ENCODE data around the gene DTX1.

The DTX1 gene

GRCh38 chr12:113091506-113091905, 35.0 kb downstream of the DTX1 start:
- Histone ChIP-seq H3K27ac (ENCODE audit: low read depth, low read length) (no peak overlapping the region), H3K9me3 (ENCODE audit: control insufficient read depth in 5 of 5, low read length in 5 of 5) (no peaks in the 10 kb centered on the region), H3K4me1 (ENCODE audit: control insufficient read depth in 5 of 5, insufficient read depth in 5 of 5, low read length in 5 of 5) (peaks cover 2 to 23% (median 10%) of the 10 kb centered on the region in 5 donors), H3K36me3 (ENCODE audit: control insufficient read depth in 5 of 5, insufficient read depth in 5 of 5, low read length in 5 of 5) (peaks cover 0 to 26% (median 20%) of the 10 kb centered on the region in 5 donors), H3K27me3 (ENCODE audit: control insufficient read depth in 5 of 5, insufficient read depth in 4 of 5, low read length in 5 of 5) (peaks cover 0 to 7% (median 0%) of the 10 kb centered on the region in 5 donors), H3K4me3 (ENCODE audit: low read depth in 1 of 5, low read length in 5 of 5) (no peak overlapping the region), H3K9ac (ENCODE audit: low read length in 5 of 5) (no peak overlapping the region)

- H3K4me3 ChIP-seq (ENCODE audit: low read depth in 1 of 5, low read length in 5 of 5): peak overlapping the region in 2 of 5 donors; percentile 28 to 31
- no peak overlapping the region for H3K27ac ChIP-seq (ENCODE audit: low read depth, low read length)
- H3K4me1 ChIP-seq (ENCODE audit: control insufficient read depth in 5 of 5, insufficient read depth in 5 of 5, low read length in 5 of 5): peaks cover 2 to 28% (median 9%) of the 10 kb centered on the region in 5 donors
- H3K36me3 ChIP-seq (ENCODE audit: control insufficient read depth in 5 of 5, insufficient read depth in 5 of 5, low read length in 5 of 5): peaks cover 0 to 30% (median 27%) of the 10 kb centered on the region in 5 donors
- H3K9ac ChIP-seq (ENCODE audit: low read length in 5 of 5): peak overlapping the region in 2 of 5 donors; percentile 32 to 37
- H3K27me3 ChIP-seq (ENCODE audit: control insufficient read depth in 5 of 5, insufficient read depth in 4 of 5, low read length in 5 of 5): peaks cover 0 to 4% (median 0%) of the 10 kb centered on the region in 5 donors
- no peaks in the 10 kb centered on the region for H3K9me3 ChIP-seq (ENCODE audit: control insufficient read depth in 5 of 5, low read length in 5 of 5)
Observed at GRCh38 chr12:113092607-113093408, 36.3 kb downstream of the DTX1 start.

GRCh38 chr12:113093409-113094101, 37.0 kb downstream of the DTX1 start:
- no peak overlapping the region for H3K27ac ChIP-seq (ENCODE audit: low read depth, low read length)
- peaks cover 0 to 4% (median 0%) of the 10 kb centered on the region in 5 donors for H3K27me3 ChIP-seq (ENCODE audit: control insufficient read depth in 5 of 5, insufficient read depth in 4 of 5, low read length in 5 of 5)
- H3K4me1 ChIP-seq (ENCODE audit: control insufficient read depth in 5 of 5, insufficient read depth in 5 of 5, low read length in 5 of 5): peaks cover 2 to 35% (median 17%) of the 10 kb centered on the region in 5 donors
- H3K9ac ChIP-seq (ENCODE audit: low read length in 5 of 5): no peak overlapping the region
- no peak overlapping the region for H3K4me3 ChIP-seq (ENCODE audit: low read depth in 1 of 5, low read length in 5 of 5)
- peaks cover 0 to 30% (median 23%) of the 10 kb centered on the region in 5 donors for H3K36me3 ChIP-seq (ENCODE audit: control insufficient read depth in 5 of 5, insufficient read depth in 5 of 5, low read length in 5 of 5)
- H3K9me3 ChIP-seq (ENCODE audit: control insufficient read depth in 5 of 5, low read length in 5 of 5): no peaks in the 10 kb centered on the region

- no peak overlapping the region for H3K9ac ChIP-seq (ENCODE audit: low read length in 5 of 5)
- H3K4me1 ChIP-seq (ENCODE audit: control insufficient read depth in 5 of 5, insufficient read depth in 5 of 5, low read length in 5 of 5): peaks cover 0 to 47% (median 23%) of the 10 kb centered on the region in 5 donors
- no peak overlapping the region for H3K27ac ChIP-seq (ENCODE audit: low read depth, low read length)
- H3K9me3 ChIP-seq (ENCODE audit: control insufficient read depth in 5 of 5, low read length in 5 of 5): no peaks in the 10 kb centered on the region
- peaks cover 0 to 30% (median 23%) of the 10 kb centered on the region in 5 donors for H3K36me3 ChIP-seq (ENCODE audit: control insufficient read depth in 5 of 5, insufficient read depth in 5 of 5, low read length in 5 of 5)
- H3K4me3 ChIP-seq (ENCODE audit: low read depth in 1 of 5, low read length in 5 of 5): no peak overlapping the region
- H3K27me3 ChIP-seq (ENCODE audit: control insufficient read depth in 5 of 5, insufficient read depth in 4 of 5, low read length in 5 of 5): peaks cover 0 to 4% (median 0%) of the 10 kb centered on the region in 5 donors
Observed at GRCh38 chr12:113094738-113095137, 38.2 kb downstream of the DTX1 start.

DNA sequence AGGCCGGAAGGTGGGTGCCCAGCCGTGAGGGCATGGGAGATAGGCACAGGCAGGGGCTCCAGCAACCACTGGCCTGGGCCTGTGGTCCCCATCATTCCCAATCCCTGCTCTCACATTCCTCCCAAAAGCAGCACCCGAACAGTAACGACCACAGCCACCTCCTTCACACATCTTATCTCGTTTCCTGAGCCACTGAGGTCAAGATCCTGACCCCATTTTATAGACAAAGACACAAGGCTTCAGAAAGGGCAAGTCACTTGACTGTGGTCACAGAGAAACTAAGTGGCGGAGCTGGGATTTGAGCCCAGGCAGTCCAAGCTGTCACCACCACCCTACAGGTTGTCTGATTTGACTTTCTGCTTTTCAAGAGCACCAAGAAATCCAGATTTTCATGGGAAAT, 38.9 kb downstream of the DTX1 start:
- no peak overlapping the region for H3K9ac ChIP-seq (ENCODE audit: low read length in 5 of 5)
- H3K27ac ChIP-seq (ENCODE audit: low read depth, low read length): no peak overlapping the region
- H3K4me3 ChIP-seq (ENCODE audit: low read depth in 1 of 5, low read length in 5 of 5): no peak overlapping the region
- no peaks in the 10 kb centered on the region for H3K9me3 ChIP-seq (ENCODE audit: control insufficient read depth in 5 of 5, low read length in 5 of 5)
- peaks cover 0 to 29% (median 22%) of the 10 kb centered on the region in 5 donors for H3K36me3 ChIP-seq (ENCODE audit: control insufficient read depth in 5 of 5, insufficient read depth in 5 of 5, low read length in 5 of 5)
- peaks cover 0 to 50% (median 23%) of the 10 kb centered on the region in 5 donors for H3K4me1 ChIP-seq (ENCODE audit: control insufficient read depth in 5 of 5, insufficient read depth in 5 of 5, low read length in 5 of 5)
- peaks cover 0 to 4% (median 0%) of the 10 kb centered on the region in 5 donors for H3K27me3 ChIP-seq (ENCODE audit: control insufficient read depth in 5 of 5, insufficient read depth in 4 of 5, low read length in 5 of 5)

DNA sequence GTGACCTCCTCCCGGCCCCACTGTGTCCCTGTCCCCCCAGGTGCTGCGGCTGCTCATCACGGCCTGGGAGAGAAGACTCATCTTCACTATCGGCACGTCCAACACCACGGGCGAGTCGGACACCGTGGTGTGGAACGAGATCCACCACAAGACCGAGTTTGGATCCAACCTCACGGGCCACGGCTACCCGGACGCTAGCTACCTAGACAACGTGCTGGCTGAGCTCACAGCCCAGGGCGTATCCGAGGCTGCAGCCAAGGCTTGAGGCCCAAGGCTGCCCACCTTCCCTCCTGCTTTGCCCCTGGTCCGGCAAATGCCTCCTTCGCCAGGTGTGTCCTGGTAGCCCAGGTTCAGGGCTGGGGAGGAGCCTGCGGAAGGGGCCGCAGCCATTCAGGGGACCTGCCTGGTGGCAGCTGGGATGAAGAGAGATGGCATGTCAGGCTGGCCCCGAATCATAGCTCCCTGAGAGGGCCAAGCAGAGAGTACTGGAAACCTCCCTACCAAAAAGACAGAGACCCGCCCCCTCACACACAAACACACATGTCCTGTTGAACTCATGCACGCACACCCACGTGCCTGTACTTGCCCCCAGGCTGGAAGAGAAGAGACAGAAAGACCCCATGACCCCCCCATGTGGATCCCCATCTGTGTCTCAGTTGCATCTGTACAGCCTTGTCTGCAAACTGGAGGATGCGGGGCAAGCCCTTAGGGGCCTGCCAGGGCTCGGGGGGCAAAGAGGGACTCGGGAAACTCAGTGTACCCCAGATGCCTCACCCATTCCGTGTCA, 40.3 kb downstream of the DTX1 start:
- no peak overlapping the region for H3K4me3 ChIP-seq (ENCODE audit: low read depth in 1 of 5, low read length in 5 of 5)
- H3K9me3 ChIP-seq (ENCODE audit: control insufficient read depth in 5 of 5, low read length in 5 of 5): no peaks in the 10 kb centered on the region
- H3K9ac ChIP-seq (ENCODE audit: low read length in 5 of 5): no peak overlapping the region
- H3K4me1 ChIP-seq (ENCODE audit: control insufficient read depth in 5 of 5, insufficient read depth in 5 of 5, low read length in 5 of 5): peaks cover 0 to 38% (median 23%) of the 10 kb centered on the region in 5 donors
- peaks cover 0 to 3% (median 0%) of the 10 kb centered on the region in 5 donors for H3K27me3 ChIP-seq (ENCODE audit: control insufficient read depth in 5 of 5, insufficient read depth in 4 of 5, low read length in 5 of 5)
- H3K36me3 ChIP-seq (ENCODE audit: control insufficient read depth in 5 of 5, insufficient read depth in 5 of 5, low read length in 5 of 5): peaks cover 0 to 21% (median 18%) of the 10 kb centered on the region in 5 donors
- H3K27ac ChIP-seq (ENCODE audit: low read depth, low read length): no peak overlapping the region

- H3K9ac ChIP-seq (ENCODE audit: low read length in 5 of 5): no peak overlapping the region
- H3K27me3 ChIP-seq (ENCODE audit: control insufficient read depth in 5 of 5, insufficient read depth in 4 of 5, low read length in 5 of 5): peaks cover 0 to 3% (median 2%) of the 10 kb centered on the region in 5 donors
Observed at GRCh38 chr12:113097716-113098440, 41.3 kb downstream of the DTX1 start.

DNA sequence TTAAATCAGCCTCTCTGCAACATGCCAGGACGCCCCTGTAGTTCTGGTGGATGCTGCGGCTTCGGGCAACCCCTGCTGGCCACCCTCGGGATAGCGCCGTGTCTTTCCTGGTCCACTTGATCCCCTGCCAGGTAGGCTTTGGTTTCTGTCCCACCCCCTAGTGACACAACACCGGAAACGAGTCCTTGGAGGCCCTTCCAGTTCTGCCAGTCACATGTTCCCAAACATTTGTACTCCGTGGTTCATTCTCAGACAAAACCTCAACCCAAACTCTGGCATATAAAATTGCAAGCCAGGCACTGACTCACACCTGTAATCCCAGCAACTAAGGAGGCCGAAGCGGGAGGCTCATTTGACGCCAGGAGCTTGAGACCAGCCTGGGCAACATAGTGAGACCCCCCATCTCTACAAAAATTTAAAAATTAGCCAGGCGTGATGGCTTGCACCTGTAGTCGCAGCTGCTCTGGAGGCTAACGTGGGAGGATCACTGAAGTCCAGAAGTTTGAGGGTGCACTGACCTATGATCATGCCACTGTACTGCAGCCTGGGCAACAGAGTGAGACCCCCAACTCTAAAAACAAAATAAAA, 42.0 kb downstream of the DTX1 start:
- no peak overlapping the region for H3K9ac ChIP-seq (ENCODE audit: low read length in 5 of 5)
- peaks cover 0 to 21% (median 18%) of the 10 kb centered on the region in 5 donors for H3K36me3 ChIP-seq (ENCODE audit: control insufficient read depth in 5 of 5, insufficient read depth in 5 of 5, low read length in 5 of 5)
- H3K9me3 ChIP-seq (ENCODE audit: control insufficient read depth in 5 of 5, low read length in 5 of 5): no peaks in the 10 kb centered on the region
- H3K27me3 ChIP-seq (ENCODE audit: control insufficient read depth in 5 of 5, insufficient read depth in 4 of 5, low read length in 5 of 5): peaks cover under 1 to 3% (median 3%) of the 10 kb centered on the region in 5 donors
- H3K4me3 ChIP-seq (ENCODE audit: low read depth in 1 of 5, low read length in 5 of 5): peak overlapping the region in 1 of 5 donors; percentile 40
- H3K4me1 ChIP-seq (ENCODE audit: control insufficient read depth in 5 of 5, insufficient read depth in 5 of 5, low read length in 5 of 5): peaks cover 0 to 27% (median 16%) of the 10 kb centered on the region in 5 donors
- no peak overlapping the region for H3K27ac ChIP-seq (ENCODE audit: low read depth, low read length)

More at GRCh38 chr12:113097716-113098440, 41.3 kb downstream of the DTX1 start:
- peaks cover 0 to 30% (median 18%) of the 10 kb centered on the region in 5 donors for H3K4me1 ChIP-seq (ENCODE audit: control insufficient read depth in 5 of 5, insufficient read depth in 5 of 5, low read length in 5 of 5)
- H3K36me3 ChIP-seq (ENCODE audit: control insufficient read depth in 5 of 5, insufficient read depth in 5 of 5, low read length in 5 of 5): peaks cover 0 to 21% (median 18%) of the 10 kb centered on the region in 5 donors
- H3K9me3 ChIP-seq (ENCODE audit: control insufficient read depth in 5 of 5, low read length in 5 of 5): no peaks in the 10 kb centered on the region
- peak overlapping the region; percentile 50 for H3K27ac ChIP-seq (ENCODE audit: low read depth, low read length)
- peak overlapping the region in 1 of 5 donors; percentile 40 for H3K4me3 ChIP-seq (ENCODE audit: low read depth in 1 of 5, low read length in 5 of 5)

DNA sequence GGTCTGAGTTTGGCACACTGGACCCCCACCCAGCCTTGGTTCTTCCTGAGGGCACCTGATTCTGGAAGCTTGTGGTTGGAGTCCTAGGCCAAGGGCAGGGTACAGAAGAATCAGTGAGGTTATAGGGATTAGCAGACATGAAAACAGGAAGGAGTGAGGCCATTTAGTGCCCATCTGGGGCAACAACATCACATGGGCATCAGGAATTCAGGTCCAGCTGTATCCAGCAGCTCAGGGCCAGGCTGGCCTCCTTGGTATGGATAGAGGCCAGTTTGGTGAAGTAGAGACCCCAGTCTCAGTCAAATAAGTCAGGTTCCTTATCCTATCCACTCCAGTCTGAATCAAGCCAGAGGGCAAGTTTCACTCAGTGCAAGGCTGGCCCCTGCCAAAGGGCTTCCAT, 42.8 kb downstream of the DTX1 start:
- no peaks in the 10 kb centered on the region for H3K9me3 ChIP-seq (ENCODE audit: control insufficient read depth in 5 of 5, low read length in 5 of 5)
- peaks cover 3 to 9% (median 6%) of the 10 kb centered on the region in 5 donors for H3K27me3 ChIP-seq (ENCODE audit: control insufficient read depth in 5 of 5, insufficient read depth in 4 of 5, low read length in 5 of 5)
- H3K27ac ChIP-seq (ENCODE audit: low read depth, low read length): no peak overlapping the region
- no peak overlapping the region for H3K4me3 ChIP-seq (ENCODE audit: low read depth in 1 of 5, low read length in 5 of 5)
- H3K4me1 ChIP-seq (ENCODE audit: control insufficient read depth in 5 of 5, insufficient read depth in 5 of 5, low read length in 5 of 5): peaks cover 0 to 33% (median 21%) of the 10 kb centered on the region in 5 donors
- peaks cover 0 to 21% (median 18%) of the 10 kb centered on the region in 5 donors for H3K36me3 ChIP-seq (ENCODE audit: control insufficient read depth in 5 of 5, insufficient read depth in 5 of 5, low read length in 5 of 5)
- no peak overlapping the region for H3K9ac ChIP-seq (ENCODE audit: low read length in 5 of 5)
